Measurements from ENCODE around the gene SLC25A43.
"Not testable (repeated sequence)": the region's sequence is repeated elsewhere in the genome, so short reads cannot be mapped to it uniquely, and the experiment has no call there.

Gene SLC25A43

GRCh38 chrX:119419898-119420297 is 20.8 kb downstream of the SLC25A43 start:
- DNase-seq (ENCODE audit: insufficient read length, low spot score), result no peak
- FAIRE-seq, result no peak
- no peak for TF ChIP-seq POLR2A (IDR thresholded peaks at IDR 0.05; ENCODE audit: low read depth, low read length)

GRCh38 chrX:119421016-119421705 is 22.0 kb downstream of the SLC25A43 start:
- DNase-seq (ENCODE audit: insufficient read length, low spot score) (no peak), FAIRE-seq (no peak)
- TF ChIP-seq POLR2A (IDR thresholded peaks at IDR 0.05; ENCODE audit: low read depth, low read length), result no peak

- FAIRE-seq, result no peak
- no peak for TF ChIP-seq POLR2A (IDR thresholded peaks at IDR 0.05; ENCODE audit: low read depth, low read length)
- DNase-seq (ENCODE audit: insufficient read length, low spot score), result no peak
Observed at GRCh38 chrX:119423631-119424030, 24.5 kb downstream of the SLC25A43 start.

GRCh38 chrX:119424999-119425398 is 25.9 kb downstream of the SLC25A43 start:
- DNase-seq (ENCODE audit: insufficient read length, low spot score) (no peak), FAIRE-seq (no peak)
- TF ChIP-seq POLR2A (IDR thresholded peaks at IDR 0.05; ENCODE audit: low read depth, low read length), result no peak

GRCh38 chrX:119427024-119427794 is 28.1 kb downstream of the SLC25A43 start:
- FAIRE-seq (no peak), DNase-seq (ENCODE audit: insufficient read length, low spot score) (no peak)
- no peak for TF ChIP-seq POLR2A (IDR thresholded peaks at IDR 0.05; ENCODE audit: low read depth, low read length)

GRCh38 chrX:119427795-119428185 is 28.7 kb downstream of the SLC25A43 start:
- FAIRE-seq (no peak), DNase-seq (ENCODE audit: insufficient read length, low spot score) (no peak)
- TF ChIP-seq POLR2A (IDR thresholded peaks at IDR 0.05; ENCODE audit: low read depth, low read length), result no peak

GRCh38 chrX:119429471-119429870 is 30.3 kb downstream of the SLC25A43 start:
- no peak for TF ChIP-seq POLR2A (IDR thresholded peaks at IDR 0.05; ENCODE audit: low read depth, low read length)
- DNase-seq (ENCODE audit: insufficient read length, low spot score) (no peak), FAIRE-seq (no peak)

GRCh38 chrX:119441295-119441694 is 42.2 kb downstream of the SLC25A43 start:
- FAIRE-seq, result not testable (repeated sequence)

GRCh38 chrX:119442286-119442685 is 43.1 kb downstream of the SLC25A43 start:
- FAIRE-seq (no peak), DNase-seq (ENCODE audit: insufficient read length, low spot score) (no peak)
- TF ChIP-seq POLR2A (IDR thresholded peaks at IDR 0.05; ENCODE audit: low read depth, low read length), result no peak

More at GRCh38 chrX:119441295-119441694, 42.2 kb downstream of the SLC25A43 start:
- DNase-seq (ENCODE audit: insufficient read length, low spot score), result not testable (repeated sequence)

- FAIRE-seq (no peak), DNase-seq (ENCODE audit: insufficient read length, low spot score) (no peak)
- no peak for TF ChIP-seq POLR2A (IDR thresholded peaks at IDR 0.05; ENCODE audit: low read depth, low read length)
Observed at GRCh38 chrX:119453202-119453601, 54.1 kb downstream of the SLC25A43 start.

- TF ChIP-seq POLR2A (IDR thresholded peaks at IDR 0.05; ENCODE audit: low read depth, low read length), result no peak
- DNase-seq (ENCODE audit: insufficient read length, low spot score) (no peak), FAIRE-seq (peak; percentile 75)
Observed at GRCh38 chrX:119455264-119455663, 56.1 kb downstream of the SLC25A43 start.

- TF ChIP-seq POLR2A (IDR thresholded peaks at IDR 0.05; ENCODE audit: low read depth, low read length), result no peak
- DNase-seq (ENCODE audit: insufficient read length, low spot score) (no peak), FAIRE-seq (no peak)
Observed at GRCh38 chrX:119459181-119459580, 60.0 kb downstream of the SLC25A43 start.

GRCh38 chrX:119465555-119465954 is 66.4 kb downstream of the SLC25A43 start:
- DNase-seq (ENCODE audit: insufficient read length, low spot score) (no peak), FAIRE-seq (no peak)
- TF ChIP-seq POLR2A (IDR thresholded peaks at IDR 0.05; ENCODE audit: low read depth, low read length), result no peak

- DNase-seq (ENCODE audit: insufficient read length, low spot score), result no peak
- FAIRE-seq, result no peak
- TF ChIP-seq POLR2A (IDR thresholded peaks at IDR 0.05; ENCODE audit: low read depth, low read length), result no peak
Observed at GRCh38 chrX:119466970-119467369, 67.8 kb downstream of the SLC25A43 start.

GRCh38 chrX:119467433-119467832 is 68.3 kb downstream of the SLC25A43 start:
- DNase-seq (ENCODE audit: insufficient read length, low spot score), result no peak
- TF ChIP-seq POLR2A (IDR thresholded peaks at IDR 0.05; ENCODE audit: low read depth, low read length), result no peak
- no peak for FAIRE-seq
